Measurements from ENCODE around the gene CD300LD.

GRCh38 chr17:74635418-74635817 is 43.3 kb upstream of the CD300LD start:
- no peak for TF ChIP-seq CTCF (IDR thresholded peaks at IDR 0.05)
- peak in 1 of 2 donors; percentile 18 for TF ChIP-seq POLR2A (IDR thresholded peaks at IDR 0.05)
